ENCODE data around the gene OSBPL3.

The OSBPL3 gene

DNA sequence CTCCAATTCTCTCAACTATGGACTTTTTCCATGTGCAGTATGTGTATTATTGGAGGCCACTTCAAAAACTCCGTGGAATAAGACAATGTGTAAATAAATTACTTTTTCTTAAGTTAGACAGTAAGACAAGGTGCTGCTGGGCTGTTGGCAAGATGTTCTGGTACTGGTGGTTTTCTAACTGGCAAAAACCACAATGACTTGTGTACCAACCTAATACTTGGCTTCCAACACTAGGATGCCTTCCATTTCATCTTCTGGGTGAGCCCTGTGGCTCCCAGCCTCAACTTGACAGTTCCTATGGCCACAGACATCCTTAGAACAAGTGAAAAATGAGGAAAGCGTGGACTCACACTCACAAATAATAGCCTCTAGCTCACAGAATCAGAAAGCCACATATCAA is 77.0 kb downstream of the OSBPL3 start:
- in situ Hi-C loops (cut with MboI; ENCODE audit: low sequenced_read_pairs): no loop called here

GRCh38 chr7:24902276-24902675 is 77.7 kb downstream of the OSBPL3 start:
- in situ Hi-C loops (cut with MboI; ENCODE audit: low sequenced_read_pairs): no loop called here

DNA sequence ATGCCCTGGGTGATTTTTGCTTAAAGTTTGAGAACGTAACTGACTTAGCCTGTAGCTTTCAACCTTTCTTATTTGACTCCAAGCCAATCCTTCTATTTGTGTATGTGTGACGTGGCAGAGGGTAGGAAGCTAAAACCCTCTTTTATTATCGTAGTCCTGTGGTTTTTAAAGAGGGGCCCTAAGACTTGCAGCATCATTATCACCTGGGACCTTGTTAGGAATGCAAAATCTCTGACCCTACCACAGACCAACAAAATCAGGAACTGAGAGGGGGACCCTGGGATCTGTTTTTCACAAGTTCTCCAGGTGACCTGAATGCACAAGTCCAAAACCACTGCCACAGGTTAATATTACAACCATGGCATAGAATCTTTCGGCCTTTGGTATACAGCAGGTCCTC is 80.1 kb downstream of the OSBPL3 start:
- in situ Hi-C loops (cut with MboI; ENCODE audit: low sequenced_read_pairs): no loop called here

- in situ Hi-C loops (cut with MboI; ENCODE audit: low sequenced_read_pairs): no loop called here
Measured at GRCh38 chr7:24899161-24899560, 80.8 kb downstream of the OSBPL3 start.

- in situ Hi-C loops (cut with MboI; ENCODE audit: low sequenced_read_pairs): no loop called here
Measured at GRCh38 chr7:24898691-24899090, 81.3 kb downstream of the OSBPL3 start.

- in situ Hi-C loops (cut with MboI; ENCODE audit: low sequenced_read_pairs): no loop called here
Measured at GRCh38 chr7:24896031-24896501, 83.9 kb downstream of the OSBPL3 start.

DNA sequence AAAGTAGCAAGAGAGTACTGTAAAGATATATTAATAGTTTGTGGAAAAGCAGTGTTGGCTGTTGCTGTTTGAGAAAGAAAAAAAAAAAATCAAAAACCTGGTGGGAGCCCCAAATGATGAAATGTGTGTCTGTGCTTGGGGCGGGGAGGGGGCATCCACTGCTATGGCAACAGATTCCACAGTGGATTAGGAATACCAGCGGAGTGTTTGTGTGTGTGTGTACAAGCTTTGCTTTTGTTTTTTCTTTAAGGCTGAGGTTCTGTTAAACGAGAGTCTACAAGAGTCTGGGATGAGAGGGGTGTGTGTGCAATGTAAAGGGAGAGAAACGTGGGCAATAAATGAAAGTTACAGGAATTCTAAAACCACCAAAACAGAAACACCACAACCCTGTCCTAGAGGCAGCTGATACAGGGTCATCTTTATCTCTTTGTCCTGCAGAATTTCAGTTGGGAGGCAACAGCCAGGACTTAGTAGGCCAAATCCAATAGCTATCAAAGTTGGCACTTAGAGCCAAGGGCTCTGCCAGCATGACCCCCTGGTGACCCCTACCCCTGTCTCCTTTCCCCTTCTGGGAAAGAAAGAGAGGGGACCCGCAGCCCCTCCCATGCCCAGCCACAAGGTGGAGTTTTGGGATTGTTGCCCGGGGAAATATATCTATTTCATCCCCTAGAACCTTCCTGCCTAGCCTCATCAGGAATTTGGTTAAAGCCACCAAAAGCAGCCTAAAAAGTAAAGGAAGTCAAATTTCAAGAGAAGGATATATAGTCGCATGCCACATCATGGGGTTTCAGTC is 85.4 kb downstream of the OSBPL3 start:
- in situ Hi-C loops (cut with MboI; ENCODE audit: low sequenced_read_pairs): no loop called here

DNA sequence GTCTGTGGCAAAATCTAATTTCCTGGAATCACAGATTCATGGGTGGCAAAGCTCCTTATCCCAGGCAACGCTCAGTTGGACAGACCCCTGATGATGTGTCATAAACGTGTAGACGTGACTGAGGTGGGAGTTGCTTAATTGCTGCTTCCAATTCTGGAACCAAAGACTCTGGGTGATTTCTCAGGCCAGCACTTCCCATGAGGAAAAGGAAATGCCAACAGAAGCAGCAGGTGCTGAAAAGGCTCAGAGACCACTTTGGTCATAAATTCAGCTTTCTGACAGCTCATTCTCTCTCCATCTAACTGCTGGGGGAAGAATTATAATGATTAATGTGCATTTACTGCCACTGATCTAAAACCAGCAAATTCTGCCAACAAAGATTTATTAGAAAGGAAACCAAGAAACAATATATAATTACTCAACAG is 88.7 kb downstream of the OSBPL3 start:
- in situ Hi-C loops (cut with MboI; ENCODE audit: low sequenced_read_pairs): no loop called here

- in situ Hi-C loops (cut with MboI; ENCODE audit: low sequenced_read_pairs): no loop called here
Measured at GRCh38 chr7:24889611-24890010, 90.4 kb downstream of the OSBPL3 start.

DNA sequence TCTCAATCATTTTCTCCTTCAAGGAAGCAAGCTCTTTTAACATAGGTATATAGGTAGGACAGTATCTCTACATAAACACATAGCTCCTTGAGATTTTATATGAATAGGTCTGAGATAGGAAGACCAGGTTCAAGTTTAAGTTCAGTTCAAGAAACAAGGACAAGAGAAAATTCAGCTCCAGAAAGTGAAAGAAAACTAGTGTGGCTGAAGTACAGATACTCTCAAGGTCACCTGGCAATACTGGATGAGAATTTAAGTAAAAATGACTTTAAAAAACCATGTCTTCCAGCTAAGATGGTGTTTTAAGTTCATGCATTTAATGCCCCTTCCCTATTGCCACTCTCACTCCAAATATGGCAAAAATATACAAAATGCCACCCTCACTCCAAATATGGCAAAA is 91.3 kb downstream of the OSBPL3 start:
- in situ Hi-C loops (cut with MboI; ENCODE audit: low sequenced_read_pairs): no loop called here

DNA sequence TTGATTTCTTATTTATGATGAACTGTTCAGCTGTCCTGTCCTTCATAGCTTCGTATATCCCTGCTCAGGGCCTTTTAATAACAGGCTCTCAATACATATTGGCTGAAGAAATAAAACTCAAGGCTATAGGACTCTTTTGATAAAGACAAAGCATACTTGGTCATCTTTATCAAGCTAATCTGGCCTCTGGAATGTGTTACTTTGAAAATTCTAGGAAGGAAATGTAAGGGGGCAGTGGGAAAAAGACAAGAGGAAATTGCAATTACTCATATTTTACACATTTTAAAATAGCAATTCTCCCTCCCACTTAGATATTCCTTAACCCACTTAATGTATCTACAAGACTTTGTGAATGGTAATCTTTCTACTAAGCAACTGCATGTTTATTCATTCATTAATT is 94.3 kb downstream of the OSBPL3 start:
- in situ Hi-C loops (cut with MboI; ENCODE audit: low sequenced_read_pairs): no loop called here

GRCh38 chr7:24885305-24885704 is 94.7 kb downstream of the OSBPL3 start:
- in situ Hi-C loops (cut with MboI; ENCODE audit: low sequenced_read_pairs): no loop called here

GRCh38 chr7:24884401-24884800 is 95.6 kb downstream of the OSBPL3 start:
- in situ Hi-C loops (cut with MboI; ENCODE audit: low sequenced_read_pairs): no loop called here

DNA sequence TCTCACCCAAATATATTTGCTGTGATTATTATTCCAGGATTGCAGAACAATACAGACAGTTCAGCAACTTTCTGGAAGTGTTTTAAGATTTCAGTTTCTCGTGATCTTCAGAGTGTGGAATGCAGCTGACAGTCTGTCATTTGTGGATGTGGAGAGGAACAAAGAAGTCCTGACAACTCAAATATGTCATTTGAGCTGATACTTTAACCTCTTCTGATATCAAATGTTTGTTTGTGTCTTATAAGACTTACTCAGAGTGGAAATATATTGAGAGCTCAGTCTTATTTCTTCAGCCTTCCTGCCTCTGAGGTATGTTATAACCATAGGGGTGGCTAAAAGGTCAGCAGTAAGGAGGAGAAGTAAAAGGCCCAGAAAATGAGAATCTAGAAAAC is 96.4 kb downstream of the OSBPL3 start:
- in situ Hi-C loops (cut with MboI; ENCODE audit: low sequenced_read_pairs): no loop called here

- in situ Hi-C loops (cut with MboI; ENCODE audit: low sequenced_read_pairs): no loop called here
Measured at GRCh38 chr7:24882989-24883621, 96.9 kb downstream of the OSBPL3 start.

DNA sequence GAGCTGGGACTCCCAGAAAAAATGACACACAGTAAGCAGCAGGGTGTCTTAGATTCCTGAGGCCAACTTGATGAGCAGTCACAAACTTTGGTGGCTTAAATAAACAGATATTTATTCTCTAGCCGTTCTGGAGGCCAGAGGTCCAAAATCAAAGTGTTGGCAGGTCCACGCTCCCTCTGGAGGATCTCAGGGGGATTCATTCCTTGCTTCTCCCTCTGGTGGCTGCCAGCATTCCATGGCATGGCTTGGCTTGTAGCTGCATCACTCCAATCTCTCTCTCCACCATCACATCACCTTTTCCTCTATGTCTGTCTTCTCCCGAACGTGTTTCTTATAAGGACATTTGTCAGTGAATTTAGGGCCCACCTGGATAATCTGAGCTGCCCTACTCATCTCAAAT is 98.4 kb downstream of the OSBPL3 start:
- in situ Hi-C loops (cut with MboI; ENCODE audit: low sequenced_read_pairs): no loop called here

DNA sequence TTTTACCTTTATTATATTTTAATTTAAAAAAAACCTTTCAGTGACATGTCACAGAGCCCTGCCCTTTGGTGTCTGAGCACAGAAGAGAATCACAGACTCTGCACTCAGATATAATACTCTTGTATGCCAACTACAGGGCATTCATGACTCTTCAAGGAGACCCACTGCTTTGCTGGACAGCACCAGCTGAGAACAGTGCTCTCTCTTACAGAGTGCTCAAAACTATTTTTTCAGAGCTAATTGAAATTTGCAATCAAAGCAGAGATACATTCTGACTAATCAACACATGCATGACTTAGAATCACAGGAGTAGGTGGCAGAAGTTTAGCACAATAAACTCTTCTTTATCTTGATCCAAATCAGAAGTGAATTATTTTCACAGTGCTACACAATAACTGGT is 99.1 kb downstream of the OSBPL3 start:
- in situ Hi-C loops (cut with MboI; ENCODE audit: low sequenced_read_pairs): no loop called here

DNA sequence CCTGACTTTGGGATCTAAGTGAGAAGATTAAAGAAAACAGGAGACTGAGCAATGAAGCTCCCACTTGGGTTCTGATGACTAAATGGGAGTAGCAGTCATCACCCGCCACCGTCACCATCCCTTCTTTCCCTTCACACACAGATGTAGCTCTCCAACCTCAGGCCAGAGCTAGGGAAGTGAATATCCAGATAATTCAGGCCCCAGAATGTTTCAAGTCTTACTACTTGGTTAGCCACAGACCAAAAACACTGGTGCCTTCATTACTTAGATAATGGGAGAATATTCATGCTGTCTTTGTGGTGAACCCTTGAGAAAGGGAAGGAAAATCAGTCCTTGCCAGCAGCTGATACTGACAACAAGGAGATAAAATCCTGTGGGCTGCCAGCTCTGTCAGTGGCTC is 100.7 kb downstream of the OSBPL3 start:
- in situ Hi-C loops (cut with MboI; ENCODE audit: low sequenced_read_pairs): no loop called here

GRCh38 chr7:24877790-24878311 is 102.1 kb downstream of the OSBPL3 start:
- in situ Hi-C loops (cut with MboI; ENCODE audit: low sequenced_read_pairs): no loop called here

GRCh38 chr7:24874791-24875190 is 105.2 kb downstream of the OSBPL3 start:
- in situ Hi-C loops (cut with MboI; ENCODE audit: low sequenced_read_pairs): no loop called here

DNA sequence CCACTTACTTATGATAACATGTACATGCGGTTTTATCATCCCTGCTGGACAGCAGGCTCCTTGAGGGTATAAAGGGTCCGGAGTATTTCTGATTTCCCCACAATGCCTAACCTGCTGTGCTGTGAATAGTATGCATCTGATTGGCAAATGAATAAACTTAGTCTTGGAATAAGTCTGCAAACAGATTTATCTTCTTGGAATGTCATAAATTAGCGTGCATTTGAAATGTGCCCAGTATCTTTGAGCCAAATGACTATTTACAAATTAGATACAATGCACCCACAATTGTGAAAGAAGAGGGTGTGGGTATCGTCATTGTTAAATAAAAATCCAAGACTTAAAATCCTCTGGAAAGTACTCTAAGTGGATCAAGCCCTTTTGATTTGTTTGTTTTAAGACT is 106.0 kb downstream of the OSBPL3 start:
- in situ Hi-C loops (cut with MboI; ENCODE audit: low sequenced_read_pairs): no loop called here

DNA sequence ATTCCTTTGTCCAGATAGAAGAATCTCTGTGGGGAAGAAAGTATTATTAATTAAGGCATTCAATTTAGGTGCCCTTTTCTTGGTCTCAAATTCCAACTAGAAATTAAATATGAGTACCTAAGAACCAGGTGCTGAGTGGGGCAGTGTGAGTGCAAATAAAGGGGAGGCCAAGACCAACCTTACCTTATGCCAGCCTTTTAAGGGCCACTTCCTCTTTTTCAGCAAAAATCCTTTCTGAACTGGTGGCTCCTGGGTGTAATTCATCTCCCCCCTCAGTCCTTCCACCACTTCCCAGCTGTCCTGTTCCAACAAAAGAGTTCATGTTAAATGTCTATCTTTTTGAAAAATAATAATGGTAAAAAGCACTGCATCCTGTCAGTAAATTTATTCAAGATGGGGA is 108.2 kb downstream of the OSBPL3 start:
- in situ Hi-C loops (cut with MboI; ENCODE audit: low sequenced_read_pairs): no loop called here

All from HL-60/S4 treated with retinoic acid at 250 ng/mL for 4 days and 3 days (cell line).